GM10266 (cell line): ENCODE data around the gene RASSF3.

Source experiments
- DNase-seq: peaks from one replicate; pipeline ENCODE4 v3.0.0; 2012; ENCODE audit errors: extremely low spot score
- CTCF ChIP-seq: IDR thresholded peaks from 2 replicates; pipeline ENCODE4 v1.5.1; 2012; ENCODE audit warnings: mild to moderate bottlenecking, low read depth; ENCODE audit not compliant: control insufficient read depth, insufficient read depth; ENCODE audit errors: missing control alignments

RASSF3 gene

GRCh38 chr12:64729909-64730587 is 119.8 kb downstream of the RASSF3 start:
- no peak for TF ChIP-seq CTCF
- DNase-seq: peak; percentile 11

GRCh38 chr12:64730588-64730969 is 120.3 kb downstream of the RASSF3 start:
- DNase-seq: no peak
- no peak for TF ChIP-seq CTCF

- no peak for TF ChIP-seq CTCF
- DNase-seq: no peak
These were observed 121.4 kb downstream of the RASSF3 start for GRCh38 chr12:64731683-64732082.

GRCh38 chr12:64733857-64734256 is 123.6 kb downstream of the RASSF3 start:
- TF ChIP-seq CTCF: no peak
- no peak for DNase-seq

- DNase-seq: no peak
- no peak for TF ChIP-seq CTCF
These were observed 125.1 kb downstream of the RASSF3 start for GRCh38 chr12:64735442-64735841.

- no peak for TF ChIP-seq CTCF
- DNase-seq: no peak
These were observed 126.5 kb downstream of the RASSF3 start for GRCh38 chr12:64736771-64737170.

- no peak for TF ChIP-seq CTCF
These were observed 127.2 kb downstream of the RASSF3 start for GRCh38 chr12:64737539-64737938.

More at GRCh38 chr12:64737539-64737938, 127.2 kb downstream of the RASSF3 start:
- no peak for DNase-seq
